Measurements from ENCODE around the gene EDARADD.
"Not testable (repeated sequence)": the region's sequence is repeated elsewhere in the genome, so short reads cannot be mapped to it uniquely, and the experiment has no call there.

The EDARADD gene

GRCh38 chr1:236450779-236451178 lies 56.7 kb downstream of the EDARADD start:
- DNase-seq, result no peak

DNA sequence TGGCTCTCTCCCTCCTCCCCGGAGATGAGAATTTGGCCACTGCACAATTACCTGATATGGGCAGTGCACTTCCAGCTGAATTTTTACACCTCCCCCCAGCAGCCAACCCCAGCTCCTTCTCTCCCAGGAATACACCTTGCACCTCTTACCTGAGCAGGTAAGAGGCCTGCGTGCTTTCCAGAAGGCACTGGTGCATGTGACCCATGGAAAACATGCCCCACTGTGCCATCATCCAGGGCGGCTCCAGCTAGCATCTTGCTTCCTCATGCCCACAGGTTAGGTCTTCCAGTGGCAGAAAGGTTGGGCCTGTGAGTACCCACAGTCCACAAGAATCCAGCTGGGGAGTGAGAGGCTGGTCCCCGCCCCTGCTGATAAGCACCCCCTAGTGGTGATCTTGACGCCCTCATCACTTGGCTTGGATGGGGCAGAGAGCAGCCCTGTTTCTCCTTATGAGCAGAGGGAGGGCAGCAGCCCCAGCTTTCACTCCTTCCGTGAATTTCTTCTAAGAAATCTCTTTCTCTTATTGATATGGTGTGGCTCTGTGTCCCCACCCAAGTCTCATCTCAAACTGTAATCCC lies 57.8 kb downstream of the EDARADD start:
- DNase-seq, result peak; percentile 19

GRCh38 chr1:236455243-236455642 lies 61.2 kb downstream of the EDARADD start:
- DNase-seq, result no peak

DNA sequence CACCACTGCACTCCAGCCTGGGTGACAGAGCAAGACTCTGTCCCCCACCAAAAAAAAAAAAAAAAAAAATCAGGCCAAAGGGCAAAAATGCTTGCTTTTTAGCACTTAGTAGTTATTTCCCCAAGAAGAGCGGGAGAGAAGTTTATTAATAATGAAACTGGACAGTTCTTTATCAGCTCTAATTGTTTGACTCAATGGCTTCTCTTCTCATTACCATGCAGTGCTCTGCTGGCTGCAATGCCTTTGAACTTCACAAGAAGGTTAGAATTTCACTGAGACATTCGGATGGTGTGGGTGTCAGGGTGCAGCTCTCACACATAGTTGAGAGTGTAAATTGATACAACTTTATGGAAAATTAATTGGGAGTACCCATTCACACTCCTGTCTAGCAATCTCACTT lies 63.7 kb downstream of the EDARADD start:
- DNase-seq, result no peak

DNA sequence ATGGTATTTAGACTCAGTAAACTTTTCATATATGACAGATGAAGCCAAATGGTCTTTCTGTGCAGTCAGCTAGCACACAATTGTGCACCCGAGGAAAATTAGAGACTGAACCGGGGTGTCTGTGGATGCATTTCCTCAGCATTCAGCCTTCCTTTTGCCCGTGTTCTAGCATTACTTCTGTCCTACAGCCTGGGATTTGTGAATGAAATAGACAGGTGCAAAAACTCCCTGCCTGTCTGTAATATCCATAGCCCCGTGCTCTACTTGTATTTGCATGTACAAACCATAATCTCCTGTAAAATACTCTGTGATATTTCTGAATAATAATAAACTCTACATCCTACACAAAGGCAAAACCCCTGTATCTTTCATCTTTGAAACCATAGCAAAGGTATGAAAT lies 64.9 kb downstream of the EDARADD start:
- no peak for DNase-seq

DNA sequence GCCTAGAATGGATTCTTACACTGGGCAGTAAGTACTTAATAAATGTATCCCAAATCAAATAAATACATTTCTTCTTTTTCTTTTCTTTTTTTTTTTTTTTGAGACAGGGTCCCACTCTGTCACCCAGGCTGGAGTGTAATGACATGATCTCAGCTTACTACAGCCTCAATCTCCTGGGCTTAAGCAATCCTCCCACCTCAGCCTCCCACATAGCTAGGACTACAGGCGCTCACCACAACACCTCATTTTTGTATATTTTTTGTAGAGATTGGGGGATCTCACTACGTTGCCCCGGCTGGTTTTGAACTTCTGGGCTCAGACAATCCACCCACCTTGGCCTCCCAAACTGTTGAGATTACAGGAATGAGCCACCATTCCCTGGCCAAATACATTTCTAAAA lies 66.0 kb downstream of the EDARADD start:
- no peak for DNase-seq

- DNase-seq, result not testable (repeated sequence)
These were observed 70.1 kb downstream of the EDARADD start for GRCh38 chr1:236464197-236464596.

DNA sequence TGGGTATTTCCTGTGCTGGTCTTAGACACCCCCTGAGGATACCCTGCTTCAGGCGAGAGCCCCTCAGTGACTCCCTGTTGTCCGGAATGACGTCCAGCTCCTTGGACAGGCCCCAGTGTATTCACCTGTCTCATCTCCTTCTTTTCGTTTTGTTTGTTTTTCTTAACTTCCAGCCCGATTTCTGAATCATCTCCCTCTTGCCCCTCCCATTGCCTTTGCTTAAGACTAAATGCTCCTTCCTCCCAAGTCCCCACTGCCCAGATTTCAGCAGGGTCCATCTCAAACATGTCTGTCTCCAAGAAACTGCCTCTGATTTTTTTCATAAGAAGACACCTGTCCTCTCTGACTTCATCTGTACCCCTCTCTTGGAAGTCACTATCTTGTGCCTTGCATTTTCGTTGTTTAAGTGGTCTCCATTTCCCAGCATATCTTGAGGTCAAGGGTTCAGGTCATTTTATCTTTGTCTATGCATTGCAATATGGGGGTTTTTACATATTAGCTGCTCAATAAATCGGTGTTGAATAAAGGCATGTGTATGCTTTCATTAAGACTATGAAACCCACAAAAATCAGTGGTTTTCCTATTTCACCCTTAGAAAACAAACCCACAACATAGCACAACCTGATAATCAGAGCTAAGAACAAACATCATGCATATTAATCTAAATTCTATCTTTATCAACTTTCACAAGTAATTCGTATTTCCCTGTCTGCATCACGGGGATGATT lies 71.3 kb downstream of the EDARADD start:
- no peak for DNase-seq

GRCh38 chr1:236465959-236466303 lies 71.8 kb downstream of the EDARADD start:
- no peak for DNase-seq

DNA sequence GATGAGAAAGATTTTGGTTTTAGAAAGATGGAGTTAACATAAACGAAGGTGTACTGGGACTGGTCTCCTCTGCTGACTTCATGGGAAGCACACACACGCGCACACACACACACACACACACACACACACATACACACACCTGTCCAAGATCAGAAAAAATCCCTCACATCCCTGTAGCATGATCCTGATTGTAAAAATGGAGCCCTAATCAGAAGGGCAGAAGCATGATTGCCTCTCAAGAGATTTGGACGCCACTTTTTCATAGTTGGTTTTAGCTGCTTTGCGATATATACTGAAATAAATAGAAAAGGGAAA lies 73.2 kb downstream of the EDARADD start:
- no peak for DNase-seq

- no peak for DNase-seq
These were observed 74.5 kb downstream of the EDARADD start for GRCh38 chr1:236468625-236469024.

DNA sequence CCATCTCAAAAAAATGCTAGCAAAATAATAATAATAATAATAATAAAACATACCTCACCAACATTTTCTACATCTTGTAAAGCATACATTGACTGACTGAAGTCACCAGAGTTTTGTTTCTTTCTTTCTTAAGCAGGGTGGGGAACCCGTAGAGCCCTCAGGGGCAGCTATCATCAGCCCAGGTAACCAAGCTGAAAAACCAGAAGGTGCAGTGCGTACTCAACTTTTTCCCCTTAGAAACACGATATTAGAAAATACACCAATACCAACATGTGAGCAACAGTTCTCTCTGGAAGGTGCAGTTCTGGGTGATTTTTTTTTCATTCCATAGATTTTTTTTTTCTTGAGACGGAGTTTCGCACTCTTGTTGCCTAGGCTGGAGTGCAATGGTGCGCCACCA lies 75.4 kb downstream of the EDARADD start:
- no peak for DNase-seq

DNA sequence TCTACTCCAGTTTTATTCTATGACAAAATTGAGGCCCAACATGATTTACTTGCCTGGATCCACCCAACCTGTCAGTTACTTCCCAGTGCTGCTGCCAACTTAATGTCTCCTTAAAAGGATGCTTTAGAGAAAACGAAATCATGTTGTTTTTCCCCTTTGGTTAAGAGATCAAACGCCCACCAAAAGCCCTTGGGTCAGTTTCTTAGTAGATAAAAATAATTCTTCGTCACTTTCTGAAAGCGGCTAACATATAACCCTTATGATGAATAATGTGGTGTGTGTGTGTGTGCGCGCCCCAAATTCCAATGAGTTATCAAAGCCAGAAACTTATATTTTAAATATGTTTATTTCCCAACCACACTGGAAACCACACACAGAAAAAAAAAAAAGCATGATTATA lies 77.0 kb downstream of the EDARADD start:
- DNase-seq, result no peak

- DNase-seq, result no peak
These were observed 77.6 kb downstream of the EDARADD start for GRCh38 chr1:236471653-236472052.

DNA sequence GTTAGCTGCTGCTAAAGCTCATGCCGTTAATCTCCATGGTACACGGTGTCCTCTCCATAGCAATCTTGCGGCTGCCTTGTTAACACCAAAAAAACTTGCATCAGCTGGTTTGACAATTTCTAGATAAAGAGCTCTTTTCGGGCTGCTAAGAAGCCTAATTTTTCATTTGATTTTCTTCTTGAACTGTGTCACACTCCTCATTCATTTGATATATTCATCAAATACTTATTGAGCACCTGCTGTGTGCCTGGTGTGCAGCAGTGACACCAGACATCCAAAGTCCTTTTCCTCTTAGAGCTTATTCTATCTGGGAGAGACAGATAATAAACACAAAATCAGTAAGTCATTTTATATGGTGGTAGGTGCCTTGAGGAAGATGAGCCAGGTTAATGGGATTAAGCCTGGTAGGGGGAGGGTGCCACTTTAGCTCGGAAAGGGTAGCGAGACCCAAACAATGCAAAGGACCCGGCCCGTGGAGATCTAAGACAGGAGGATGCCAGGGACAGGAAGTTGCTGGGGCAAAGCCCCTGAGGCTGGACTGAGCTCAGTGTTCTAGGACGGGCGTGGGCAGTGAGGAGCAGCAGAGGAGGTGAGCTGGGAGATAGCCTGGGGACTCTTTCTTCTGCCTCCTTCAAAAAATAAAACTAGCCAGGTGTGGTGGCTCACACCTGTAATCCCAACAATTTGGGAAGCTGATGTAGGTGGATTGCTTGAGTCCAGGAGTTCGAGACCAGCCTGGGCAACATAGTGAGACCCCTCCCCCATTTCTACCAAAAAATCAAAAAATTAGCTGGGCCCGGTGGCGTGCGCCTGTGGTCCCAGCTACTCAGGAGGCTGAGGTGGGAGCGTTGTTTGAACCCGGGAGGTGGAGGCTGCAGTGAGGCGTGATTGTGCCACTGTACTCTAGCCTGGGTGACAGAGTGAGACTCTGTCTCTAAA lies 79.0 kb downstream of the EDARADD start:
- no peak for DNase-seq

- DNase-seq, result no peak
These were observed 81.9 kb downstream of the EDARADD start for GRCh38 chr1:236476019-236476418.

GRCh38 chr1:236480758-236481436 lies 86.8 kb downstream of the EDARADD start:
- DNase-seq, result no peak

DNA sequence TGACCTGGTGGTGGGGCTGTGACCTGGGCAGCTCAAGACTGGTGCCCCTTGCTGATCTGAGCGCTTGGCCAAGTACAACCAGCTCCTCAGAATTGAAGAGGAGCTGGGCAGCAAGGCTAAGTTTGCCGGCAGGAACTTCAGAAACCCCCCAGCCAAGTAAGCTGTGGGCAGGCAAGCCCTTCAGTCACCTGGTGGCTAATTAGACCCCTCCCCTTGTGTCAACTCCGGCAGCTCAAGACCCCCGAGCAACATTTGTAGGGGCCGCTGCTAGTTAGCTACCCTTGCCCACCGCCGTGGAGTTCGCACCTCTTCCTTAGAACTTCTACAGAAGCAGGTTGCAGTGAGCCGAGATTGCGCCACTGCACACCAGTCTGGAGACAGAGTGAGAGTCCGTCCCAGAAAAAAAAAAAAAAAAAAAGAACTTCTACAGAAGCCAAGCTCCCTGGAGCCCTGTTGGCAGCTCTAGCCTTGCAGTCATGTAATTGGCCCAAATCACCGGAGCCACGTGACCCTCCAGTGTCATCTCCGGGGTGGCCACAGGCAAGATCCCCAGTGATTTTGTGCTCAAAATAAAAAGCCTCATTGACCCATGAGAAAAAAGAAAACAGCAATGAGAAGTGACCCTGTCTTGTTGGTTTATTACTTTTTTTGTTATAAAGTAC lies 90.4 kb downstream of the EDARADD start:
- no peak for DNase-seq

DNA sequence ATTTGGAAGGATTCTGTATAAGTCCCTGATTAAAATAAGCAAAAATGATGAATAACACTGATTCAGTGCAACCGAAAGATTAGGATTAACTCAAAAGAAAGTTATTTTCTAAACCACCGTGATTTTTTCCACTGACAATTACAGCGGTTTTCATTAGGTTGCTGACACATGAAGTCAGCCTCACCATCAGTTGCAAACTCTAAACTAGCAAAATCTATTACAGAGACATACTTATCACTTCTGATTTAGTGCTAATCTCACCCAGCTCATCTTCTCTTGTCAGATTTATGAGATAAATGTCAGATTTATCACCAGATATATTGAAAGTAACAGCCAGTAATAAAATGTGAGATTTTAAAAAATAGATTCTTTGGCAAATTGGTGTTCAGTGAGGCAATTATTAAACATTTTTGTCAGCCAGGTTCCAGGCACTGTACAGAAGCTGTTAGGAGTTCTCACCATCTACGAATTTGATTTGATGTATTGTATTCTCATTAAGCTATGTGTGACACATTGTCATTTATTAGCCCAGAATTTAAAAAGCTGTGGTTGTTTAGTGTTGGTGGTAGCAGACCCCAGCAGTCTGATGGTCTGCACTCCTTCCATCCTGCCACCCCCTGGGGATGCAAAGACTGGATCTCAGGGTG lies 92.4 kb downstream of the EDARADD start:
- no peak for DNase-seq

DNA sequence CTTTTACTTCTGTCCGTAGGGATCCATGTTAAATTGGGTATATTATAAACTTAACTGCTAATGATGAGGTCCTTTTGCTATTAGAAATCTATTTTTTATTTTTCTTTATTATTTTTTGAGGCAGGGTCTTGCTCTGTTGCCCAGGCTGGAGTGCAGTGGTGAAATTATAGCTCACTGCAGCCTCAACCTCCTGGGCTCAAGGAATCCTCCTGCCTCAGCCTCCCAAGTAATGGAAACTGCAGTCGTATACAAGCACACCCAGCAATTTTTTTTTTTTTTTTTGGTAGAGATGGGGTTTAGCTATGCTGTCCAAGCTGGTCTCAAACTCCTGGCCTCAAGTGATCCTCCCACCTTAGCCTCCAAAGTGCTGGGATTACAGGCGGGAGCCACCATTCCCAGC lies 95.1 kb downstream of the EDARADD start:
- not testable (repeated sequence) for DNase-seq

DNA sequence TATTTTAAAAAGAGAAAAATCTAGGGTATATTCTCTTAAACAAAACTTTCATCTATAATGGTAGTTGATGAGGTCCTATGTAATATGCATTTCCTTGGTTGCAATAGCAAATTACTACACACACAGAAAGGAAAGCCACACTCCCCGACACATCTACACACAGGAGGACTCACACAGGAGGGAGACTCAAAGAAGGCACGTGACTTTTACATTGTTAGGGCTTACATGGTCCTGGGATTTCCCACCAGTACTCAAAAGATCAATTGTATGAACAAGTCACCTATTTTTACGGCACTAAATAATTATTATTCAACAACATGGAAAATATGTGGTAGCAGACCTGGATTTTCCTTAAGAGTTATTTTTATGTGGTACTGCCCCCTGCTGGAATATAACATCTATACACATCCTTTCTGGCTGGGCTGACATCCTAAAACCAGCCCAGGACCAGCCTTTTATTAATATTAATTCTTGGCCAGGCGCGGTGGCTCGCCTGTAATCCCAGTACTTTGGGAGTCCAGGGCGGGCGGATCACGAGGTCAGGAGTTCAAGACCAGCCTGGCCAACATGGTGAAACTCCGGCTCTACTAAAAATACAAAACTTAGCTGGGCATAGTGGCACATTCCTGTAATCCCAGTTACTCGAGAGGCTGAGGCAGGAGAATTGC lies 95.8 kb downstream of the EDARADD start:
- DNase-seq, result no peak

Data from CD4-positive, alpha-beta T cell treated with Interleukin-15 for 1 hour (primary cell).